ENCODE results near the gene GABBR1.

- TF ChIP-seq CTCF (optimal IDR thresholded peaks at IDR 0.05 in 1 of 3, IDR thresholded peaks at IDR 0.05 in 1 of 3, conservative IDR thresholded peaks at IDR 0.05 in 1 of 3; ENCODE audit: extremely low read depth in 1 of 3, insufficient read depth in 2 of 3, low read length in 3 of 3) = no peak
- no peak for TF ChIP-seq EZH2 (IDR thresholded peaks at IDR 0.05; ENCODE audit: low read length)
These were observed 108.3 kb downstream of the GABBR1 start for GRCh38 chr6:29524444-29525310.

All from keratinocyte (primary cell).